ENCODE results near the gene DNAH2.

Gene DNAH2

GRCh38 chr17:7841396-7841914 lies 123.9 kb downstream of the DNAH2 start:
- DNase-seq, result peak; percentile 91

GRCh38 chr17:7841915-7842379 lies 124.4 kb downstream of the DNAH2 start:
- peak; percentile 73 for DNase-seq

GRCh38 chr17:7842380-7843256 lies 125.1 kb downstream of the DNAH2 start:
- peak; percentile 93 for DNase-seq

DNA sequence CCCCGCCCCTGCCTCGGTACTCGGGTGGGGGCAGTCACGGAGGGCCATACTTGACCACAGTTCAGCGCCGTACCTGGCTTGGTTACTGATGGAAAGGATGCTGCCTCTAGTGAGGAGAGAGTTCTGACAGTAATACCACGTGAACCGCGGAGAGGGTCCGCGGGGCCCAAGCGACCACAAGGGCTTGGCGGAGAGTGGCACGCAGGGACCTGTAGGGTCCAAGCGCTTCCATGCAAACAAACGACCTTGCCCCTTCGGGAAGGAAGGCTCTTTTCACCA lies 125.7 kb downstream of the DNAH2 start:
- peak; percentile 55 for DNase-seq

DNA sequence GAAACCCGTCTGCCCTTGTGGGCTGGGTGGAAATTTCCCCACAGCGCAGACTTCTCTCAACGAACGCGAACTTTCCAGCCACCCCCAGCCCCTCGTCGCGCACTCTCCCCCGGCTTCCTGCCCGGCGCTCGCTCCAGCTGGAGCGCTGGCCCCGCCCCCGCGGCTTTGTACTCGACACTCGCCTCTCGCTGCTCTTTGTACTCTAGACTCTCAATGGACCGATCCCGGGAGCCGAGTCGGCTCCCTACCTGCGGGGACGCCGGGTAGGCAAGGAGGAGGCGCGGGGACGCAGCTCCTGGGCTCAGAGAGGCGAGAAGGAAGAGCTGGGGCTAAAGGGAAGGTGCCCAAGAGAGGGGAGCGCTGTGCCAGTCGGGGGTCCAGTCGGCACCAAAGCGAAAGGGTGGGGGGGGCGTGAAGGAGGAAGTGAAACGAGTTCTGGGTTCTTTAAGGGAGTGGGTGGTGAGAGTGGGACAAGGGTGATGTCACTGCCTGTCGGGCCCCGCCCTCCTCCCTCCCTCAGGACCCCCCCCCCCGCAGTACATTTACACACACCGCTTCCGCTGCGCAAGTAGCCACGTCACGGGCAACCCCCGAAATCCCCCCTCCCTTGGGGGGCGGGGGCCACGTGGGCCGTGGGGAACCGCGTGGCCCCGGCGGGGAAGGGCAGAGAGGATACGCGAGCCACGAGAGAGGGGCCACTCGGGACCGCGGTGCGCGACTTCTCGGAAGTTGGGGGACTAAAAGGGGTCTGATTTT lies 126.2 kb downstream of the DNAH2 start:
- peak; percentile 71 for DNase-seq

DNA sequence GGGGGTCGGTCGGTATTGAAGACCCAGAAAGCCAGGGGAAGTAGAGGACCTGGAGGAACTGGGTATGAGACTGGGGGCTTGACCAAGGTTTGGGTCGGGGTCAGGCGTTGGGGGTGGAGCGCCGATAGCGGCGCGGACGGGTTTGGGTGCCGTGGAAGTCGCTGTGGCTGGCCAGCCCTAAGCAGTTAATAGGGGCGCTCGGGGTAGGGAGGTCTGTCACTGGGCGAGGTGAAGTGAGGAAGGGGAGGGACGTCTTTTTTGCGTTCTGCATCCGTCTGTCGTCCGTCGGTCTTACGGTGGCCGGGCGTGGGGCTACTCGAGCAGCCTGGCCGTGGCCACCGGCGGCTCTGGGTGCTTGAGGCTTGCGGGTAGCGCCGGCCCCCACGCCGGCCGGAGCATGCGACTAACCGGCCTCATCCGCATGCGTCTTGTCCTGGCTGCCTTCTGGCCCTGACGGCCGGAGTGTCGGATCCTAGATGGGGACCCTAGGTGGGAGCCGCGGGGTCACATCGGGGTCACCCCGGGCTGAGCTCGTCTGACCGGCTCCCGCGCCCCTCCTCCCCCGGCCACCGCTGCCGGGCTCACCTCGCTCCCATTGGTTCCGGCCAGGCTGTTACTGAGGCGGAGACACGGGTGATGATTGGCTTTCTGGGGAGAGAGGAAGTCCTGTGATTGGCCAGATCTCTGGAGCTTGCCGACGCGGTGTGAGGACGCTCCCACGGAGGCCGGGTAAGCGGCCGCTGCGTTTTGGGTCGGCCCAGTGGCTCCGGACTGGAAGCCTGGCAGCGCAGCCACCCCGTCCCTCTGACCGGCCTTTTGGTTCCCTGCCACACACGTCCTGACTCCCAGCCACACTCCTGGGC lies 127.0 kb downstream of the DNAH2 start:
- DNase-seq, result peak; percentile 94

GRCh38 chr17:7845359-7846062 lies 128.0 kb downstream of the DNAH2 start:
- DNase-seq, result no peak

- DNase-seq, result no peak
Measured at GRCh38 chr17:7846063-7846735, 128.7 kb downstream of the DNAH2 start.

DNA sequence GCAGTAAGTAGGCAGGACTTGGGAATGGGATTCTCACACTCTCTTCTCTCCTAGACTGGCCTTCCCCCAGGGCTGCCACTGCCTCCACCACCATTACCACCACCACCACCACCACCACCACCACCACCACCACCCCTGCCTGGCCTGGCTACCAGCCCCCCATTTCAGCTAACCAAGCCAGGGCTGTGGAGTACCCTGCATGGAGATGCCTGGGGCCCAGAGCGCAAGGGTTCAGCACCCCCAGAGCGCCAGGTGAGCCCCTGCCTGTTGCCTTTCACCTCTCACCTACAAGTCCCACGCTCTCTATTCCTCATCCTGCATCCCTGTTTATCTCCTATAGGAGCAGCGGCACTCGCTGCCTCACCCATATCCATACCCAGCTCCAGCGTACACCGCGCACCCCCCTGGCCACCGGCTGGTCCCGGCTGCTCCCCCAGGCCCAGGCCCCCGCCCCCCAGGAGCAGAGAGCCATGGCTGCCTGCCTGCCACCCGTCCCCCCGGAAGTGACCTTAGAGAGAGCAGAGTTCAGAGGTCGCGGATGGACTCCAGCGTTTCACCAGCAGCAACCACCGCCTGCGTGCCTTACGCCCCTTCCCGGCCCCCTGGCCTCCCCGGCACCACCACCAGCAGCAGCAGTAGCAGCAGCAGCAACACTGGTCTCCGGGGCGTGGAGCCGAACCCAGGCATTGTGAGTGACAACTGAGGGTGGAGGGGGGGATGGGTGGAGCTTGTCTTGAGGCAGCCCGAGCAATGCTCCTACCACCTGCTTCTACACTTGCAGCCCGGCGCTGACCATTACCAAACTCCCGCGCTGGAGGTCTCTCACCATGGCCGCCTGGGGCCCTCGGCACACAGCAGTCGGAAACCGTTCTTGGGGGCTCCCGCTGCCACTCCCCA lies 129.5 kb downstream of the DNAH2 start:
- DNase-seq, result no peak

DNA sequence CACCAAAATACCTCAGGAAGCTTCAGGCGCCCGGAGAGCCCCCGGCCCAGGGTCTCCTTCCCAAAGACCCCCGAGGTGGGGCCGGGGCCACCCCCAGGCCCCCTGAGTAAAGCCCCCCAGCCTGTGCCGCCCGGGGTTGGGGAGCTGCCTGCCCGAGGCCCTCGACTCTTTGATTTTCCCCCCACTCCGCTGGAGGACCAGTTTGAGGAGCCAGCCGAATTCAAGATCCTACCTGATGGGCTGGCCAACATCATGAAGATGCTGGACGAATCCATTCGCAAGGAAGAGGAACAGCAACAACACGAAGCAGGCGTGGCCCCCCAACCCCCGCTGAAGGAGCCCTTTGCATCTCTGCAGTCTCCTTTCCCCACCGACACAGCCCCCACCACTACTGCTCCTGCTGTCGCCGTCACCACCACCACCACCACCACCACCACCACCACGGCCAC lies 130.6 kb downstream of the DNAH2 start:
- DNase-seq, result no peak

DNA sequence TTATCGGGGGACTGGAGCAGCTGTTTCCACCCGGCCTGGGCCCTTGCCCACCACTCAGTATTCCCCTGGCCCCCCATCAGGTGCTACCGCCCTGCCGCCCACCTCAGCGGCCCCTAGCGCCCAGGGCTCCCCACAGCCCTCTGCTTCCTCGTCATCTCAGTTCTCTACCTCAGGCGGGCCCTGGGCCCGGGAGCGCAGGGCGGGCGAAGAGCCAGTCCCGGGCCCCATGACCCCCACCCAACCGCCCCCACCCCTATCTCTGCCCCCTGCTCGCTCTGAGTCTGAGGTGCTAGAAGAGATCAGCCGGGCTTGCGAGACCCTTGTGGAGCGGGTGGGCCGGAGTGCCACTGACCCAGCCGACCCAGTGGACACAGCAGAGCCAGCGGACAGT lies 131.2 kb downstream of the DNAH2 start:
- DNase-seq, result no peak

GRCh38 chr17:7849130-7849750 lies 131.7 kb downstream of the DNAH2 start:
- DNase-seq, result no peak

DNA sequence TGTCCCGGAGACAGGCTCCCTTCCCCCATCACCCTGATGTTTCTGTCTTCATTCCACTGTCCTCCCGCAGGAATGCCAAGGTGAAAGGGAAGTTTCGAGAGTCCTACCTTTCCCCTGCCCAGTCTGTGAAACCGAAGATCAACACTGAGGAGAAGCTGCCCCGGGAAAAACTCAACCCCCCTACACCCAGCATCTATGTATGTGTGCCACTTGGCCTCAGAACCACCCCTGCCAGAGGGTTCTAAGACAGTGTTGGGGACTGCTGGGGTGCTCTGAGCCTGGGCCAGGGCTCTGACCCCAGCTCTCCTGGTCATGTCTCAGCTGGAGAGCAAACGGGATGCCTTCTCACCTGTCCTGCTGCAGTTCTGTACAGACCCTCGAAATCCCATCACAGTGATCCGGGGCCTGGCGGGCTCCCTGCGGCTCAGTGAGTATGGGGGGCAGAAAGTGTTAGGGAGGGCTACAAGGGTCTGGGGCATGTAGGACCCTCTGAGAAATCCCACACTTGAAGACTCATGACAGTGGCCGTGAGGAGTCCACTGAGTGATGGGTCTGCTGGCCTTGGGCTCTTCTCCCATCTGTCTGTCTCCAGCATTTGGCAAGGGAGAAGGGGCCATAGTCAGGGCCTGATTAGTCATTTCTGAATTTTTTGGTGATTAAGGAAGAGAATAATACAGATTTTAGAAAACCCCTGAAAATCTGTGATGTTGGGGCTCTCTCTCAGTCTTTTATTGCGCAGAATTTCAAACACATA lies 132.4 kb downstream of the DNAH2 start:
- DNase-seq, result no peak

DNA sequence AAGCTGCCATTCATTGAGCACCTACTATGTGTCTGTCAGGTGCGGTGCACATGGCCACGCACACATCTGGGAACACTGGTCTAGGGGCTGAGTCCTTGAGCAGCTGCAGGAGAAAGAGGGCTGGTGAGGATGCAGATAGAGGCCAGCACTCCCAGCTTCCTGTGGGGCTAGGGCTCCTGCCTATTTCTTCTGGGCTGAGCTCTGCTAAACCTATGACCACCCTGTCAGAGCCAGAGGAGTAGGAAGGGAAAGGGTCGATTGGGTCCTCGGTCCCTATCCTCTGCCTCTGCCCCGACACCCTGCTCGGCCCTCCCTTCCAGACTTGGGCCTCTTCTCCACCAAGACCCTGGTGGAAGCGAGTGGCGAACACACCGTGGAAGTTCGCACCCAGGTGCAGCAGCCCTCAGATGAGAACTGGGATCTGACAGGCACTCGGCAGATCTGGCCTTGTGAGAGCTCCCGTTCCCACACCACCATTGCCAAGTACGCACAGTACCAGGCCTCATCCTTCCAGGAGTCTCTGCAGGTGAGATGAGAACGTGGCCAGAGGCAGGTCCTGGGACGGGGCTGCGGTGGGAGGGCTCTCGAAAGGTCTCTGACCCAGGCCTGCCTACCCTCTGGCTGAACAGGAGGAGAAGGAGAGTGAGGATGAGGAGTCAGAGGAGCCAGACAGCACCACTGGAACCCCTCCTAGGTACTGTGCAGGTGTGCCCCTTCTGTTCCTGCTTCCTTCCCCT lies 133.3 kb downstream of the DNAH2 start:
- DNase-seq, result no peak

DNA sequence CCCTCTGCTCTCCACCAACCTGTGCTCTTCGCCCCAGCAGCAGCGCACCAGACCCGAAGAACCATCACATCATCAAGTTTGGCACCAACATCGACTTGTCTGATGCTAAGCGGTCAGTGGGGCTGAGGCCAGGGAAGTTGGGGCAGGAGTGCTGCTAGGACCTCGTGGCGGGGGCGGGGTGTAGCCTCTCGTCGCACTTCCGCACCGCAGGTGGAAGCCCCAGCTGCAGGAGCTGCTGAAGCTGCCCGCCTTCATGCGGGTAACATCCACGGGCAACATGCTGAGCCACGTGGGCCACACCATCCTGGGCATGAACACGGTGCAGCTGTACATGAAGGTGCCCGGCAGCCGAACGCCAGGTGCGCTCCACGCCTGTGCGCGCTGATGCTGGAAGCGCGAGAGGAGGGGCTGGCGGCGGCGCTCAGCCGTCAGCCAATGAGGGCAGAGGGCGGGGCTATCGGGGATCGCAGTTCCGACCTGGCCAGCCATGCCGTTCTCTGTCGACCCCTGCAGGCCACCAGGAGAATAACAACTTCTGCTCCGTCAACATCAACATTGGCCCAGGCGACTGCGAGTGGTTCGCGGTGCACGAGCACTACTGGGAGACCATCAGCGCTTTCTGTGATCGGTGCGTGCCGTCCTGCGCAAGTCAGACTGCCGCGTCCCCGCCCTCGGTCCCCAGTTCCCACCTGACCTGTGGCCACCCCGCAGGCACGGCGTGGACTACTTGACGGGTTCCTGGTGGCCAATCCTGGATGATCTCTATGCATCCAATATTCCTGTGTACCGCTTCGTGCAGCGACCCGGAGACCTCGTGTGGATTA lies 134.1 kb downstream of the DNAH2 start:
- peak; percentile 79 for DNase-seq

DNA sequence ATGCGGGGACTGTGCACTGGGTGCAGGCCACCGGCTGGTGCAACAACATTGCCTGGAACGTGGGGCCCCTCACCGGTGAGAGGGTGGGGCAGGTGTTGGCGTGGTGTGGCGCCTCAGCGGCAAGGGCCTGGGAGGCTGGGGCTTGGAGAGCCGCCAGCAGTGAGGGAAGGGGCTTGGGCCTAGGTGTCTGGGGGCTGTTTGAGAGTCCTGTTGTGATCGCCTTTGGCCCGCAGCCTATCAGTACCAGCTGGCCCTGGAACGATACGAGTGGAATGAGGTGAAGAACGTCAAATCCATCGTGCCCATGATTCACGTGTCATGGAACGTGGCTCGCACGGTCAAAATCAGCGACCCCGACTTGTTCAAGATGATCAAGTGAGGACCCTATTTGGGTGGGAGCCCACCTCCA lies 134.7 kb downstream of the DNAH2 start:
- no peak for DNase-seq

DNA sequence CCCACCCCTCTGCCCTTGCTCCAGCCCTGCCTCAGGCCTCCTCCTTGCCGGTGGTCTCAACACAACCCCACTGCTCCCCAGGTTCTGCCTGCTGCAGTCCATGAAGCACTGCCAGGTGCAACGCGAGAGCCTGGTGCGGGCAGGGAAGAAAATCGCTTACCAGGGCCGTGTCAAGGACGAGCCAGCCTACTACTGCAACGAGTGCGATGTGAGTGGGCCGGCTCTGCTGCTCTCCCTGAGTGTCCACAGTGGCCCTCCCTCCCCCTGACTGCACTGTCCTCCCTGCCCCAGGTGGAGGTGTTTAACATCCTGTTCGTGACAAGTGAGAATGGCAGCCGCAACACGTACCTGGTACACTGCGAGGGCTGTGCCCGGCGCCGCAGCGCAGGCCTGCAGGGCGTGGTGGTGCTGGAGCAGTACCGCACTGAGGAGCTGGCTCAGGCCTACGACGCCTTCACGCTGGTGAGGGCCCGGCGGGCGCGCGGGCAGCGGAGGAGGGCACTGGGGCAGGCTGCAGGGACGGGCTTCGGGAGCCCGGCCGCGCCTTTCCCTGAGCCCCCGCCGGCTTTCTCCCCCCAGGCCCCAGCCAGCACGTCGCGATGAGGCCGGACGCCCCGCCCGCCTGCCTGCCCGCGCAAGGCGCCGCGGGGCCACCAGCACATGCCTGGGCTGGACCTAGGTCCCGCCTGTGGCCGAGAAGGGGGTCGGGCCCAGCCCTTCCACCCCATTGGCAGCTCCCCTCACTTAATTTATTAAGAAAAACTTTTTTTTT lies 135.6 kb downstream of the DNAH2 start:
- no peak for DNase-seq

All from kidney glomerular epithelial cell (primary cell).